HG03457 (cell line): ENCODE measurements around the gene ZDHHC11.

Experiments used
- ATAC-seq: cut with Tn5 transposase; IDR thresholded peaks from one replicate; pipeline ENCODE4 v1.9.1; 2021; ENCODE audit warnings: moderate number of reproducible peaks; ENCODE audit not compliant: unreplicated experiment

Gene ZDHHC11

GRCh38 chr5:850511-851006 lies at the start of gene ZDHHC11:
ZDHHC11 (minus strand) TSS chr5:850986; CDS start chr5:850602, 384 bp downstream.
- ATAC-seq, result no peak

- ATAC-seq, result no peak
Measured at GRCh38 chr5:893711-894110, 42.9 kb upstream of the ZDHHC11 start.

- ATAC-seq, result no peak
Measured at GRCh38 chr5:893137-893506, 42.3 kb upstream of the ZDHHC11 start.

- ATAC-seq, result peak; percentile 93
Measured at GRCh38 chr5:892394-893136, 41.8 kb upstream of the ZDHHC11 start, which contains the start of the genes BRD9 and TRIP13. BRD9 (minus strand) TSS chr5:892801; CDS start chr5:892657, 144 bp downstream. TRIP13 (plus strand) TSS chr5:892884; CDS start chr5:892999, 115 bp downstream.

- ATAC-seq, result peak; percentile 10
Measured at GRCh38 chr5:891837-892393, 41.1 kb upstream of the ZDHHC11 start.

GRCh38 chr5:891117-891836 lies 40.5 kb upstream of the ZDHHC11 start:
- ATAC-seq, result no peak

GRCh38 chr5:889075-889710 lies 38.4 kb upstream of the ZDHHC11 start:
- no peak for ATAC-seq

GRCh38 chr5:888638-889035 lies 37.9 kb upstream of the ZDHHC11 start:
- ATAC-seq, result no peak

- no peak for ATAC-seq
Measured at GRCh38 chr5:887947-888637, 37.3 kb upstream of the ZDHHC11 start.

GRCh38 chr5:886716-887325 lies 36.0 kb upstream of the ZDHHC11 start:
- ATAC-seq, result no peak

- no peak for ATAC-seq
Measured at GRCh38 chr5:886036-886435, 35.2 kb upstream of the ZDHHC11 start.

GRCh38 chr5:885529-885928 lies 34.7 kb upstream of the ZDHHC11 start:
- ATAC-seq, result no peak

GRCh38 chr5:885127-885442 lies 34.3 kb upstream of the ZDHHC11 start:
- ATAC-seq, result no peak

- no peak for ATAC-seq
Measured at GRCh38 chr5:884345-885126, 33.8 kb upstream of the ZDHHC11 start.

GRCh38 chr5:883475-884181 lies 32.8 kb upstream of the ZDHHC11 start:
- ATAC-seq, result no peak

GRCh38 chr5:882253-883183 lies 31.7 kb upstream of the ZDHHC11 start:
- ATAC-seq, result no peak

- ATAC-seq, result no peak
Measured at GRCh38 chr5:881551-881935, 30.8 kb upstream of the ZDHHC11 start.
